ENCODE results near the gene PTPRN2. TPM values are rescaled to one million over a fixed set of nuclear protein-coding genes. Genes with fewer than 3 reads are reported as not detected.

PTPRN2 gene
- total and polyA plus RNA-seq, 2 donors (not counting 3 experiments of a cell fraction or from before 2014, with no cell fraction given) = 0.62 to 0.88 TPM

DNA sequence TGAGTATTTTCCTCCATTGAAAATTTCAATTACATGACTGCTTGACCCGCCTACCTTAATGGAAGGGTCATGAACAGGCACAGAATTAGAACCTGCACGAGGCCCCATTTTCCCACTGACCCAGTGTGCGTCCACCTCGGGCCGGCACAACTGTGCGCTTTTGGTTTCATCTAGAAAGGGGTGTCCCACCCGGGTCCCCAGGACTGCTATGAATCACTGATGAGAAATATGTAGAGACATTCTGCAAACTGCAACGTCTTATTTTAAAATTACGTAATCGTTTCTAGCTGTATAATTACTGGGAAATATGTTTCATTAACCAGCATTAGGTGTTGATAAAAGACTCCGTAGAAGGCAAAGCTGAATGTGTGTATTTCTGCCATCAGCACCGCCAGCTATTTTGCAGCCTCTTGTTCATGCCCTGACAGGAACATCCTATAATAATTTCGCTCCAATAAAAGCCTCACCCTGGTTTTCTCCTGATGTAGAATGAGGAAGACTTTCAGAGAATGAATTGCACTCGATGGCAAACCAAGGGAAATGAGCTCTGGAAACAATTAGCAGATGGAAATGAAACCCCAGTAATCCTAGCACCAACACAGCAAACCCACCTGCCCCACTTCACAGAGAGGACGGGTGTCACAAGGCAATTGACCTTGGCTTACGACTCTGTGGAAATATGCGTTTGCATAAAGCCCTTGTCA, 688.7 kb downstream of the PTPRN2 start:
- no peak overlapping the region for H2AFZ ChIP-seq (ENCODE audit: low read depth, low read length)
- intact Hi-C loops (cut with micrococcal nuclease) = no loop called here
- H3K9ac ChIP-seq (replicated peaks; ENCODE audit: extremely low read depth, insufficient read depth, low read length) = no peak overlapping the region
- H3K4me3 ChIP-seq (replicated peaks in 1 of 3; ENCODE audit: insufficient read depth in 1 of 3, low read depth in 1 of 3, low read length in 3 of 3) = no peak overlapping the region
- H3K9me1 ChIP-seq (replicated peaks; ENCODE audit: control insufficient read depth, extremely low read depth, insufficient read depth, low read length) = no peaks in the 10 kb centered on the region
- no TSS peak for BruUV-seq (replicated peaks)
- no peaks in the 10 kb centered on the region for H3K79me2 ChIP-seq (ENCODE audit: control insufficient read depth, insufficient read depth, low read length)
- no peaks in the 10 kb centered on the region for H3K27me3 ChIP-seq (ENCODE audit: control insufficient read depth in 2 of 2, insufficient read depth in 2 of 2, low read length in 2 of 2)
- no peak for DNase-seq (ENCODE audit: low read depth, low spot score)
- dilution Hi-C loops (cut with MboI; ENCODE audit: extremely low pct_ligation_motif_present, low sequenced_read_pairs) = no loop called here
- no peak for FAIRE-seq
- H4K20me1 ChIP-seq (replicated peaks; ENCODE audit: control insufficient read depth, extremely low read depth, insufficient read depth, low read length) = no peaks in the 10 kb centered on the region
- no peaks in the 10 kb centered on the region for H3K4me1 ChIP-seq (ENCODE audit: control insufficient read depth, extremely low read depth, insufficient read depth, low read length)
- H3K36me3 ChIP-seq (ENCODE audit: control insufficient read depth in 2 of 2, extremely low read depth in 1 of 2, insufficient read depth in 2 of 2, low read length in 2 of 2) = no peaks in the 10 kb centered on the region
- POLR2A ChIA-PET = no interaction called here
- no peak overlapping the region for H3K27ac ChIP-seq (ENCODE audit: insufficient read depth, low read depth, low read length)
- no peak overlapping the region for H3K4me2 ChIP-seq (ENCODE audit: insufficient read depth, low read length)
- CTCF ChIA-PET = no interaction called here
- TF ChIP-seq JUN (IDR thresholded peaks at IDR 0.05; ENCODE audit: borderline replicate concordance, insufficient read depth, insufficient read length, low read depth) = no peak
- TF ChIP-seq POLR2A (IDR thresholded peaks at IDR 0.05; ENCODE audit: low read depth, low read length) = no peak
- TF ChIP-seq, protein P1, sequence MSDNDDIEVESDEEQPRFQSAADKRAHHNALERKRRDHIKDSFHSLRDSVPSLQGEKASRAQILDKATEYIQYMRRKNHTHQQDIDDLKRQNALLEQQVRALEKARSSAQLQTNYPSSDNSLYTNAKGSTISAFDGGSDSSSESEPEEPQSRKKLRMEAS (IDR thresholded peaks at IDR 0.05; ENCODE audit: insufficient read depth, insufficient read length) = no peak
- no peak for TF ChIP-seq EZH2 (IDR thresholded peaks at IDR 0.05; ENCODE audit: borderline replicate concordance, low read depth, low read length, severe bottlenecking)
- no peak for TF ChIP-seq MYC (IDR thresholded peaks at IDR 0.05; ENCODE audit: low read depth, low read length)
- no peak for TF ChIP-seq POLR2AphosphoS5 (IDR thresholded peaks at IDR 0.05; ENCODE audit: insufficient read depth, low read depth, low read length)
- TF ChIP-seq, protein P2, sequence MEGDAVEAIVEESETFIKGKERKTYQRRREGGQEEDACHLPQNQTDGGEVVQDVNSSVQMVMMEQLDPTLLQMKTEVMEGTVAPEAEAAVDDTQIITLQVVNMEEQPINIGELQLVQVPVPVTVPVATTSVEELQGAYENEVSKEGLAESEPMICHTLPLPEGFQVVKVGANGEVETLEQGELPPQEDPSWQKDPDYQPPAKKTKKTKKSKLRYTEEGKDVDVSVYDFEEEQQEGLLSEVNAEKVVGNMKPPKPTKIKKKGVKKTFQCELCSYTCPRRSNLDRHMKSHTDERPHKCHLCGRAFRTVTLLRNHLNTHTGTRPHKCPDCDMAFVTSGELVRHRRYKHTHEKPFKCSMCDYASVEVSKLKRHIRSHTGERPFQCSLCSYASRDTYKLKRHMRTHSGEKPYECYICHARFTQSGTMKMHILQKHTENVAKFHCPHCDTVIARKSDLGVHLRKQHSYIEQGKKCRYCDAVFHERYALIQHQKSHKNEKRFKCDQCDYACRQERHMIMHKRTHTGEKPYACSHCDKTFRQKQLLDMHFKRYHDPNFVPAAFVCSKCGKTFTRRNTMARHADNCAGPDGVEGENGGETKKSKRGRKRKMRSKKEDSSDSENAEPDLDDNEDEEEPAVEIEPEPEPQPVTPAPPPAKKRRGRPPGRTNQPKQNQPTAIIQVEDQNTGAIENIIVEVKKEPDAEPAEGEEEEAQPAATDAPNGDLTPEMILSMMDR (IDR thresholded peaks at IDR 0.05; ENCODE audit: extremely low read depth in 1 of 2, insufficient read depth in 1 of 2, low read depth in 1 of 2, low read length in 2 of 2) = no peak
- no peak for TF ChIP-seq GATA2 (IDR thresholded peaks at IDR 0.05; ENCODE audit: insufficient read depth, insufficient read length, low read depth, low read length)
- TF ChIP-seq FOS (IDR thresholded peaks at IDR 0.05; ENCODE audit: borderline replicate concordance, insufficient read depth, low read length) = no peak
- H3K9me3 ChIP-seq (replicated peaks; ENCODE audit: control insufficient read depth, insufficient read depth, low read length) = peaks cover 4% of the 10 kb centered on the region

Measured in endothelial cell of umbilical vein (primary cell).